Measurements from ENCODE around the gene MPPE1.
"Not testable (repeated sequence)": the region's sequence is repeated elsewhere in the genome, so short reads cannot be mapped to it uniquely, and the experiment has no call there.

Gene MPPE1

DNA sequence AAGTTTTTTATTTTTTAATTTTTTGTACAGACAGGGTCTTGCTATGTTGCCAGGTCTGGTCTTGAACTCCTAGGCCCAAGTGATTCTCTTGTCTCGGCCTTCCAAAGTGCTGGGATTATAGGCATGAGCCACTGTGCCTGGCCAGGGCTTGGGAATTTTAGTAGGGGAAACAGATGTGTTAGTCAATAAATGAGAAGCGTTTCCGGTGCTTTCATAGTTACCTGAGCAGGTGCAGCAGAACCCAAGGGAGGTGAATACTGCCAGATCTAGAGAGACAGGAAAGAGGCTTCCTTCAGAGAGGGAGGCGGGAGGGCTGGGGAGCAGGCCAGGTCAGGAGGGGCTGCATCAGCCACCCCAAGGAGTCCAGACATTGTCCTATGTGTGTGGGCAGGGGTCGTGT, 42.7 kb upstream of the MPPE1 start:
- no peak overlapping the region for H3K27ac ChIP-seq
- TF ChIP-seq, protein P1, sequence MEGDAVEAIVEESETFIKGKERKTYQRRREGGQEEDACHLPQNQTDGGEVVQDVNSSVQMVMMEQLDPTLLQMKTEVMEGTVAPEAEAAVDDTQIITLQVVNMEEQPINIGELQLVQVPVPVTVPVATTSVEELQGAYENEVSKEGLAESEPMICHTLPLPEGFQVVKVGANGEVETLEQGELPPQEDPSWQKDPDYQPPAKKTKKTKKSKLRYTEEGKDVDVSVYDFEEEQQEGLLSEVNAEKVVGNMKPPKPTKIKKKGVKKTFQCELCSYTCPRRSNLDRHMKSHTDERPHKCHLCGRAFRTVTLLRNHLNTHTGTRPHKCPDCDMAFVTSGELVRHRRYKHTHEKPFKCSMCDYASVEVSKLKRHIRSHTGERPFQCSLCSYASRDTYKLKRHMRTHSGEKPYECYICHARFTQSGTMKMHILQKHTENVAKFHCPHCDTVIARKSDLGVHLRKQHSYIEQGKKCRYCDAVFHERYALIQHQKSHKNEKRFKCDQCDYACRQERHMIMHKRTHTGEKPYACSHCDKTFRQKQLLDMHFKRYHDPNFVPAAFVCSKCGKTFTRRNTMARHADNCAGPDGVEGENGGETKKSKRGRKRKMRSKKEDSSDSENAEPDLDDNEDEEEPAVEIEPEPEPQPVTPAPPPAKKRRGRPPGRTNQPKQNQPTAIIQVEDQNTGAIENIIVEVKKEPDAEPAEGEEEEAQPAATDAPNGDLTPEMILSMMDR (IDR thresholded peaks at IDR 0.05), result no peak
- TF ChIP-seq ZFX (IDR thresholded peaks at IDR 0.05; ENCODE audit: borderline replicate concordance), result no peak

DNA sequence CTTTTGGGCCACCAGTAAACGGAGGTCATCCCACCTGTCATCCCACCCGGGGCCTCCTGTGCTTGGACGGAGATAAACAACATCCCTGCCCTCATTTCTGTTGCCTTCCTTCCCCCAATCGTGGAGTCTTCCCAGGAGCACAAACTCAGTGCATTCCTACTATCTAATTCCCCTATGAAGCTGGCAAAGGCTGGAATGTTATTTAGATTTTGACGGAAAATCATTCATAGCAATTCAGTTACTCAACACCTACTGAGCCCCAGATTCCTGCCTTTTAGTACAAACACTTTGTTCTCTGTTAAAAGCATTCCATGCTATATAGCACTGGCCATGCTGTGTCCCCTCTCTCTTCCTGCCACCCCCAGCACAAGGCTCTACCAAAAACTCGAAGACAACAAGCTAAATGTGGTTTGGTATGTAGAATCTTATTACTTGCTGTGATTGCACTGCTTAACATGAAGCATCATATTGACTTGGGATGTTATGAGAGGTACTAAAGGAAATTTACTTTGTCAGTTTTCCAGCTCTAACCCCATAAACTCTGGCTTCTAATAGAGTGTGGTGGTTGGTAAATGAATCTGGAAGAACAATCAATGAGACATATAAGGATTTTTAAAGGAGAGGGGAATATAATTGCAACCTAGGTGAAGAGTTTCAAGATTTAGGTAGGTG, 40.9 kb upstream of the MPPE1 start:
- TF ChIP-seq ZFX (IDR thresholded peaks at IDR 0.05; ENCODE audit: borderline replicate concordance), result no peak
- TF ChIP-seq, protein P1 (IDR thresholded peaks at IDR 0.05), result no peak
- no peak overlapping the region for H3K27ac ChIP-seq

DNA sequence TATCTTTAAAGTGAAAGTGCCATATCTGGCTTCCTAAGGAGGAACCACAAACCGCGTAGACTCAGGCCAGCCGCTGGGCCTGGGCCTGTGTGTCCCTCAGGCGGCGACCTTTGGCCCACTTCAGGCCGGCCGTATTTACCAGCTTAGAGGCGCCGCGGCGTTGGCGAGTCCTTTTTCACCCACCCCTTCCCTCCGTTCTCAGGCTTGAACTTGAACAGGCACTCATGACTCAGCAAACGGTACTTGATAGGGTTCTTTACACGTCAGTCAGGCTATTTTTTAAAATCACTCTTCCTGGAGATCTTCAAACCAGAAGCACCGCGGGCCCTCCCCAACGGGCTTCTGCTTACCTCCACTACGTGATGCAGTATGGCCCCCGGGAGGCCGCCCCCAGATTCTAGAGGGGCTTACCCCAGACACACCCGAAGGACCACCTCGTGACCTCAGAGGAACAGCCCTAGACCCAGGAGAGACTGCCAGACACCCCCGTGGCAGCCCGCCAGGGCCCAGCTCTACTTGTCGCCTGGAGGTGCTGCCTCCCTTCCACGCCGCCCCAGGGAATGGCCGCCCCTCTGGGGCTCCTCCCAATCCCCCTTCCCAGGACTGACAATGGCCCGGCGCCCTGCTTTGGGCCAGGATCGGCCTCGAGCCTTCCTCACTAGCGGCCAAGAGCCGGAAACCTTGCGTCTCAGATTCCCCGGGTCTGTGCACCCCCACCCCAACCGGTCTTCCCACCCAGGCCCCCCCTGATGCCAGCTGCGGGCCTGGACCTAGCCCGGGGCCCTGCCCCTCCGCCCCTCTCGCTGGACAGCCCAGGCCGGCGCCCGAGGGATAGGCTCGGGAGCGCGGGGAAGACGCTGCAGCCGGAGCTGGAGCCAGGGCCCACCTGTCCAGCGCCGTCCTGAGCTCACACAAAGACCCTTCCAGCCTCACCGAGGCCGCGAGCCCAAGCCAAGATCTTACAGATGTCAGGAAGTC, 39.4 kb upstream of the MPPE1 start:
- TF ChIP-seq ZFX (IDR thresholded peaks at IDR 0.05; ENCODE audit: borderline replicate concordance), result no peak
- TF ChIP-seq, protein P1 (IDR thresholded peaks at IDR 0.05), result no peak
- H3K27ac ChIP-seq, result no peak overlapping the region

DNA sequence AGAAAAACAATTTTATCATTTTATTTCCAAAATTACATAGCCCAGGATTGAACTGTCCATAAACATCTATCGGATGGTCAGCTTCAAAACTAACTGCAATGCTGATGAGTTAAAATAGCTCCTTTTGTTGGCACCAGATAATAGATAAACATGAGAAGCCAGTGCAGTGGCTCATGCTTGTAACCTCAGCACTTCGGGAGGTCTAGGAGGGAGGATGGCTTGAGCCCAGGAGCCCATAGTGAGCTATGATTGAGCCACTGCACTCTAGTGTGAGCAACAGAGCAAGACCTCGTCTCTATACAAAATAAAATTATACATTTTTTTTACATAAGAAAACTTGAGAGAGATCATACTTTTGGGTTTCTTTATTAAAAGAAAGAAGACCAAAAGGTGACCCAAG, 38.6 kb upstream of the MPPE1 start:
- TF ChIP-seq, protein P1 (IDR thresholded peaks at IDR 0.05), result no peak
- TF ChIP-seq ZFX (IDR thresholded peaks at IDR 0.05; ENCODE audit: borderline replicate concordance), result no peak
- no peak overlapping the region for H3K27ac ChIP-seq

DNA sequence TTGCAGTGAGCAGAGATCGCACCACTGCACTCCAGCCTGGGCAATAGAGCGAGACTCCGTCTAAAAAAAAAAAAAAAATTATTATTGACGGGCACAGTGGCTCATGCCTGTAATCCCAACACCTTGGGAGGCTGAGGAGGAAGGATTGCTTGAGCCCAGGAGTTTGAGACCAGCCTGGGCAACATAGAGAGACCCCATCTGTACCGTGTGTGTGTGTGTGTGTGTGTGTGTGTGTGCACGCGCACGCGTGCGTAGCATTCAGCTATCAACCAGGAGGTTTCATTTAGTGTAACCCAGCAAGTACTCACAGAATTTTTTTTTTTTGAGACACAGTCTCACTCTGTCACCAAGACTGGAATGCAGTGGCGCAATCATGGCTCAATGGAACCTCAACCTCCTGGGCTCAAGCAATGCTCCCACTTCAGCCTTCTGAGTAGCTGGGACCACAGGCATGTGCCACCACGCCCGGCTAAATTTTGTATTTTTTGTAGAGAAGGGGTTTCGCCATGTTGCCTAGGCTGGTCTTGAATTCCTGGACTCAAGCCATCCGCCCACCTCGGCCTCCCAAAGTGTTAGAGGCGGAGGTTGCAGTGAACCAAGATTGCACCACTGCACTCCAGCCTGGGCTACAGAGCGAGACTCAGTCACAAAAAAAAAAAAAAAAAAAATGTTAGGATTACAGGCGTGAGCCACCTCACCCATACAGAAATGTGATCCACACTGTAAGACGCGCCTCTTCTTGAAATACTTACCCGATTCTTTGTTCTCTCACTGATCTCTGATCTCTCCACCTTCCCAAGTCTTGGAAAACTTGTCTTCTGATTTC, 37.9 kb upstream of the MPPE1 start:
- not testable (repeated sequence) for H3K27ac ChIP-seq

DNA sequence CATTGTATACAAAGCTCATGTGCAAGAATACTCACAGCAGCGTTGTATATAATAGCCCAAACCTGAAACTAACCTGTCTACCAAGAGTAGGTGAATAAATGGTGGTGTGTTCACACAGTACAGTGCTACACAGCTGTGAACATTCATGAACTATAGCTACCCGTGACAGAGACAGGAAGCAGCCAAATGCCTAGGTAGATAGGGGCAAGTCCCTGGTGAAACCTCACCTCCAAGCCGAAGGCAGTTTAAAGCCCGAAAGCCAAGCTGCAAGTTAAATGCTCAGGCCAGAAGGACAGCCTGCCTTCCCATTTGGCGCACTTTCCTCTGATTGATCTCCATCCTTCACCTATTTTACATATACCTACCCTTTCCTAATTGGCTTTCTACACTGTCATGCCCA, 36.7 kb upstream of the MPPE1 start:
- TF ChIP-seq, protein P1 (IDR thresholded peaks at IDR 0.05), result no peak
- TF ChIP-seq ZFX (IDR thresholded peaks at IDR 0.05; ENCODE audit: borderline replicate concordance), result no peak
- H3K27ac ChIP-seq, result no peak overlapping the region

DNA sequence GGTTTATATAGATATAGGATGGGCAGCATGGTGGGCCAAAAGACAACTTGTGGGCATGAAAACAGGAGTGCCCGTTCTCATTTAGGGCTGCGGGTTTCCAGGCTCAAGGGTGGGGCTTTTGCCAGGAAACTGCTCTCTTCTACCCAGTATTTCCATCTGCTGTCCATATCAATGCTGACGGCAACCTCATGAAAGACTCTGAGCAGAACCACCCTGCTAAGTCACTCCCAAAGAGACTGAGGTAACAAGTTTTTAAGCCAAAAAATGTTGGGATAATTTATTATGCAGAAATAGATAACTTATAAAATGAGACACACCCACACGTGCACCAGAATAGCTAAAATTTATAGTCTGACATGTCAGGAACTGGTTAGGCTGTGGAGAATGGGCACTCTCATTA, 36.1 kb upstream of the MPPE1 start:
- H3K27ac ChIP-seq, result no peak overlapping the region
- TF ChIP-seq, protein P1 (IDR thresholded peaks at IDR 0.05), result no peak
- TF ChIP-seq ZFX (IDR thresholded peaks at IDR 0.05; ENCODE audit: borderline replicate concordance), result no peak
